GM23338 (cell line): ENCODE results near the gene RGS6.

Source experiments
- CREB1 ChIP-seq: fragments of 250-450 bp; sonication (Bioruptor Pico); IDR thresholded peaks from 2 replicates; pipeline ENCODE4 v1.5.0; 2020; ENCODE audit warnings: low read depth, mild to moderate bottlenecking, moderate library complexity
- EZH2 ChIP-seq: fragments of 200-600 bp; sonication (generic); IDR thresholded peaks from one replicate; pipeline ENCODE4 v1.8.0; 2017; ENCODE audit warnings: antibody characterized with exemption, mild to moderate bottlenecking, low read depth; ENCODE audit not compliant: unreplicated experiment
- EZH2phosphoT487 ChIP-seq: fragments of 200-600 bp; sonication (generic); IDR thresholded peaks from one replicate; pipeline ENCODE4 v1.8.1; 2018; ENCODE audit warnings: antibody characterized with exemption; ENCODE audit not compliant: unreplicated experiment
- NANOG ChIP-seq: IDR thresholded peaks from 2 replicates; pipeline ENCODE4 v1.6.1; 2016; ENCODE audit warnings: antibody characterized with exemption, borderline replicate concordance
- POLR2AphosphoS5 ChIP-seq: IDR thresholded peaks from 2 replicates; pipeline ENCODE4 v1.6.1; 2016; ENCODE audit warnings: antibody characterized with exemption, low read depth
- TF ChIP-seq, protein P1 (sequence below), 2 experiments: fragments of 200-600 bp in 1 of 2; sonication (generic) in 1 of 2; conservative IDR thresholded peaks; 2 replicates each; pipeline versions ENCODE4 v1.5.1 to v1.6.1; 2016 to 2017; ENCODE audit warnings: antibody characterized with exemption in 2 of 2, low read depth in 2 of 2, mild to moderate bottlenecking in 2 of 2, moderate library complexity in 1 of 2
- TF ChIP-seq, protein P2 (sequence below): IDR thresholded peaks from one replicate; pipeline ENCODE4 v1.6.1; 2018; ENCODE audit warnings: antibody characterized with exemption; ENCODE audit not compliant: unreplicated experiment

DNA sequence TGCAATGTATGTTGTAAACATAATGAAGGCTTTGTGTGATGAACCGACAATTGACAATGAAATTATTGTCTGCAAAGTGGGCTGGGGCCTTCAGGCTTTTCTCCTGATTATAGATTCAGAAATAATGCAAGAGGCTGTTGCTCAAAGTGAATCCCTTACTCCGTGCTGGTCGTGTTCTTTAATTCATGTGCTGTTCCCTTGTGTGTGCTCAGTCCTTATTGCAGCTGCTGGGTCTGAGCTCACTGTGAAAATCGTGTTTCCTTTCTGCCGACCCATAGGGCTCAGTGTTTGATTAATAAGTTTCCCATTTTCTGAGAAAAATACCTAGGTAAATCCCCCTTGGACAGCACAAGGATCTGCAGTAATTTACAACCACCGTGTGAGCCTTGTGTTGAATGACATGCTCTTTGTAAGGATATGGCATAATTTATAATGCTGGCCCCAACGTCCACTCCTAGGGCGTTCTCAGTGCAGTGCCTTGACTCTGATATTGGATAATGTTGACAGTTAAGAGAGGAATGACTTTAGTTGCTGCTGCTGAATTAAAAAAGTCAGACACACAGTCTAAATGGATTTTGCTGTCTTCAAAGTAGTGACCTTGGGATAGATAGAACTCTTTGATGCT lies 81.6 kb downstream of the RGS6 start:
- TF ChIP-seq, protein P1, sequence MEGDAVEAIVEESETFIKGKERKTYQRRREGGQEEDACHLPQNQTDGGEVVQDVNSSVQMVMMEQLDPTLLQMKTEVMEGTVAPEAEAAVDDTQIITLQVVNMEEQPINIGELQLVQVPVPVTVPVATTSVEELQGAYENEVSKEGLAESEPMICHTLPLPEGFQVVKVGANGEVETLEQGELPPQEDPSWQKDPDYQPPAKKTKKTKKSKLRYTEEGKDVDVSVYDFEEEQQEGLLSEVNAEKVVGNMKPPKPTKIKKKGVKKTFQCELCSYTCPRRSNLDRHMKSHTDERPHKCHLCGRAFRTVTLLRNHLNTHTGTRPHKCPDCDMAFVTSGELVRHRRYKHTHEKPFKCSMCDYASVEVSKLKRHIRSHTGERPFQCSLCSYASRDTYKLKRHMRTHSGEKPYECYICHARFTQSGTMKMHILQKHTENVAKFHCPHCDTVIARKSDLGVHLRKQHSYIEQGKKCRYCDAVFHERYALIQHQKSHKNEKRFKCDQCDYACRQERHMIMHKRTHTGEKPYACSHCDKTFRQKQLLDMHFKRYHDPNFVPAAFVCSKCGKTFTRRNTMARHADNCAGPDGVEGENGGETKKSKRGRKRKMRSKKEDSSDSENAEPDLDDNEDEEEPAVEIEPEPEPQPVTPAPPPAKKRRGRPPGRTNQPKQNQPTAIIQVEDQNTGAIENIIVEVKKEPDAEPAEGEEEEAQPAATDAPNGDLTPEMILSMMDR (conservative IDR thresholded peaks at IDR 0.05; ENCODE audit: low read depth in 2 of 2): no peak
- no peak for TF ChIP-seq POLR2AphosphoS5
- TF ChIP-seq EZH2: no peak
- TF ChIP-seq, protein P2, sequence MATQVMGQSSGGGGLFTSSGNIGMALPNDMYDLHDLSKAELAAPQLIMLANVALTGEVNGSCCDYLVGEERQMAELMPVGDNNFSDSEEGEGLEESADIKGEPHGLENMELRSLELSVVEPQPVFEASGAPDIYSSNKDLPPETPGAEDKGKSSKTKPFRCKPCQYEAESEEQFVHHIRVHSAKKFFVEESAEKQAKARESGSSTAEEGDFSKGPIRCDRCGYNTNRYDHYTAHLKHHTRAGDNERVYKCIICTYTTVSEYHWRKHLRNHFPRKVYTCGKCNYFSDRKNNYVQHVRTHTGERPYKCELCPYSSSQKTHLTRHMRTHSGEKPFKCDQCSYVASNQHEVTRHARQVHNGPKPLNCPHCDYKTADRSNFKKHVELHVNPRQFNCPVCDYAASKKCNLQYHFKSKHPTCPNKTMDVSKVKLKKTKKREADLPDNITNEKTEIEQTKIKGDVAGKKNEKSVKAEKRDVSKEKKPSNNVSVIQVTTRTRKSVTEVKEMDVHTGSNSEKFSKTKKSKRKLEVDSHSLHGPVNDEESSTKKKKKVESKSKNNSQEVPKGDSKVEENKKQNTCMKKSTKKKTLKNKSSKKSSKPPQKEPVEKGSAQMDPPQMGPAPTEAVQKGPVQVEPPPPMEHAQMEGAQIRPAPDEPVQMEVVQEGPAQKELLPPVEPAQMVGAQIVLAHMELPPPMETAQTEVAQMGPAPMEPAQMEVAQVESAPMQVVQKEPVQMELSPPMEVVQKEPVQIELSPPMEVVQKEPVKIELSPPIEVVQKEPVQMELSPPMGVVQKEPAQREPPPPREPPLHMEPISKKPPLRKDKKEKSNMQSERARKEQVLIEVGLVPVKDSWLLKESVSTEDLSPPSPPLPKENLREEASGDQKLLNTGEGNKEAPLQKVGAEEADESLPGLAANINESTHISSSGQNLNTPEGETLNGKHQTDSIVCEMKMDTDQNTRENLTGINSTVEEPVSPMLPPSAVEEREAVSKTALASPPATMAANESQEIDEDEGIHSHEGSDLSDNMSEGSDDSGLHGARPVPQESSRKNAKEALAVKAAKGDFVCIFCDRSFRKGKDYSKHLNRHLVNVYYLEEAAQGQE: no peak
- no peak for TF ChIP-seq NANOG
- TF ChIP-seq EZH2phosphoT487: no peak
- TF ChIP-seq CREB1 (CRISPR knock-in tag): no peak
